ENCODE data around the gene CSNK1A1. TPM values are rescaled to one million over a fixed set of nuclear protein-coding genes. Genes with fewer than 3 reads are reported as not detected.

Gene CSNK1A1
- total RNA-seq, 1 donor from 2014 or later: 282 TPM

GRCh38 chr5:149497357-149497756 is 53.9 kb downstream of the CSNK1A1 start:
- no peak for TF ChIP-seq CTCF (IDR thresholded peaks at IDR 0.05)
- Mint-ChIP-seq H3K27ac (ENCODE audit: unreplicated experiment) (peak overlapping the region; percentile 57), H3K4me1 (ENCODE audit: unreplicated experiment) (peaks cover 5% of the 10 kb centered on the region), H3K9me3 (ENCODE audit: unreplicated experiment) (no peaks in the 10 kb centered on the region), H3K4me3 (ENCODE audit: unreplicated experiment) (no peak overlapping the region), H3K27me3 (ENCODE audit: unreplicated experiment) (no peaks in the 10 kb centered on the region), H3K36me3 (ENCODE audit: unreplicated experiment) (peaks cover 47% of the 10 kb centered on the region)
- no peak for DNase-seq (ENCODE audit: extremely low spot score, unreplicated experiment)

- Mint-ChIP-seq H3K27ac (ENCODE audit: unreplicated experiment) (peak overlapping the region; percentile 38), H3K4me3 (ENCODE audit: unreplicated experiment) (no peak overlapping the region), H3K36me3 (ENCODE audit: unreplicated experiment) (peaks cover 49% of the 10 kb centered on the region), H3K27me3 (ENCODE audit: unreplicated experiment) (no peaks in the 10 kb centered on the region), H3K4me1 (ENCODE audit: unreplicated experiment) (peaks cover 5% of the 10 kb centered on the region), H3K9me3 (ENCODE audit: unreplicated experiment) (no peaks in the 10 kb centered on the region)
- TF ChIP-seq CTCF (IDR thresholded peaks at IDR 0.05): no peak
- no peak for DNase-seq (ENCODE audit: extremely low spot score, unreplicated experiment)
These were observed 54.3 kb downstream of the CSNK1A1 start for GRCh38 chr5:149496917-149497316.

DNA sequence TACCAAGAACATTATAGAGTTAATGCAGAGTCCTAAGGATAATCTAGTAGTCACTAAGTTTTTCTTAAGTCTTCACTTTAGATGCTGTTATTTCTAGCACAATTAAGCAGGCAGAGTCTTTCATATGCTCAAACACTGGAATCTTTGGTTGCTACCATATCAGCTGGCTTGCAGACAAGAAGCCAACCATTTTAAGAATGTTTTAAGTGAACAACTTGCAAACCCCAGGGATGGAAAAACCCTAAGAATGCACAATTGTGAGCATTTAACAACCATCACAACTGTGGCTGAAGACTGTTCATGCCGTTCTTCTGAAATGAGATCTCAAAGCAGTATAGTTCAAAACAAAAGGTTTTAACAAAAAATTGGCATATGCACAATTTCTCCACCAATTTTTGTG is 55.1 kb downstream of the CSNK1A1 start:
- no peak overlapping the region for H3K27ac Mint-ChIP-seq (ENCODE audit: unreplicated experiment)
- H3K9me3 Mint-ChIP-seq (ENCODE audit: unreplicated experiment): no peaks in the 10 kb centered on the region
- H3K4me3 Mint-ChIP-seq (ENCODE audit: unreplicated experiment): no peak overlapping the region
- peaks cover 44% of the 10 kb centered on the region for H3K36me3 Mint-ChIP-seq (ENCODE audit: unreplicated experiment)
- no peak for DNase-seq (ENCODE audit: extremely low spot score, unreplicated experiment)
- H3K4me1 Mint-ChIP-seq (ENCODE audit: unreplicated experiment): peaks cover 9% of the 10 kb centered on the region
- TF ChIP-seq CTCF (IDR thresholded peaks at IDR 0.05): no peak
- no peaks in the 10 kb centered on the region for H3K27me3 Mint-ChIP-seq (ENCODE audit: unreplicated experiment)

DNA sequence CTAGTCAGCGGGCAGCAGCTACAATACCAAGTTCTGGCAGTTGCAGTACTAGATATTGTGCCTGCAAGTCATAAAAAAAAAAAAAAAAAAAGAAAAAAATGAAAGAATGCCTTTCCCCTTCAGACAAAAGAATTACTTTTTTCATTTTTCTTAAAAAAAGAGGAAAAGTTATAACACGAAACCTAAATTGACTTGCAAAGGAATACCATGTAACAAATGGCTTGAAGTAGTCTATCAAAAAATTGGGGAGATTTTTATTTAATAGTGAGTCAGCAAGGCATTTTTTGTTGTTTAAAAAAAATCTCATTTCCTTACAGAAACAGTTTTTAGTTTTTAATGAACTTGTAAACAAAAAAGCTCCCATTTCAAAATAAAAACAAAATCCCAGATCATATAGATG is 55.6 kb downstream of the CSNK1A1 start:
- Mint-ChIP-seq H3K4me1 (ENCODE audit: unreplicated experiment) (peaks cover 11% of the 10 kb centered on the region), H3K4me3 (ENCODE audit: unreplicated experiment) (no peak overlapping the region), H3K27ac (ENCODE audit: unreplicated experiment) (no peak overlapping the region), H3K27me3 (ENCODE audit: unreplicated experiment) (no peaks in the 10 kb centered on the region), H3K36me3 (ENCODE audit: unreplicated experiment) (peaks cover 40% of the 10 kb centered on the region), H3K9me3 (ENCODE audit: unreplicated experiment) (no peaks in the 10 kb centered on the region)
- DNase-seq (ENCODE audit: extremely low spot score, unreplicated experiment): no peak
- no peak for TF ChIP-seq CTCF (IDR thresholded peaks at IDR 0.05)

- no peak overlapping the region for H3K4me3 Mint-ChIP-seq (ENCODE audit: unreplicated experiment)
- TF ChIP-seq CTCF (IDR thresholded peaks at IDR 0.05): no peak
- no peaks in the 10 kb centered on the region for H3K9me3 Mint-ChIP-seq (ENCODE audit: unreplicated experiment)
- peaks cover 32% of the 10 kb centered on the region for H3K4me1 Mint-ChIP-seq (ENCODE audit: unreplicated experiment)
- H3K27ac Mint-ChIP-seq (ENCODE audit: unreplicated experiment): no peak overlapping the region
- no peaks in the 10 kb centered on the region for H3K27me3 Mint-ChIP-seq (ENCODE audit: unreplicated experiment)
- H3K36me3 Mint-ChIP-seq (ENCODE audit: unreplicated experiment): peaks cover 34% of the 10 kb centered on the region
- DNase-seq (ENCODE audit: extremely low spot score, unreplicated experiment): no peak
These were observed 57.9 kb downstream of the CSNK1A1 start for GRCh38 chr5:149493316-149493715.

Data from osteocyte (in vitro differentiated cells).